IPS DF 4.7 (cell line): ENCODE data around the gene LEFTY1.
"Not testable (repeated sequence)": the region's sequence is repeated elsewhere in the genome, so short reads cannot be mapped to it uniquely, and the experiment has no call there.

Experiments used
- DNase-seq: peaks from one replicate; pipeline ENCODE4 v3.0.0-alpha.2; 2013; ENCODE audit warnings: low spot score; ENCODE audit errors: extremely low read depth

The LEFTY1 gene

GRCh38 chr1:225850370-225850769 lies 38.6 kb downstream of the LEFTY1 start:
- DNase-seq = no peak

GRCh38 chr1:225849925-225850324 lies 39.0 kb downstream of the LEFTY1 start:
- no peak for DNase-seq

GRCh38 chr1:225848030-225848955 lies 40.7 kb downstream of the LEFTY1 start:
- DNase-seq = no peak

- no peak for DNase-seq
Measured at GRCh38 chr1:225847610-225848009, 41.3 kb downstream of the LEFTY1 start.

GRCh38 chr1:225846331-225847310 lies 42.3 kb downstream of the LEFTY1 start:
- no peak for DNase-seq

- DNase-seq = peak; percentile 66
Measured at GRCh38 chr1:225845571-225846259, 43.2 kb downstream of the LEFTY1 start.

- no peak for DNase-seq
Measured at GRCh38 chr1:225845097-225845496, 43.8 kb downstream of the LEFTY1 start.

- no peak for DNase-seq
Measured at GRCh38 chr1:225844236-225845061, 44.5 kb downstream of the LEFTY1 start.

- DNase-seq = no peak
Measured at GRCh38 chr1:225843426-225843795, 45.5 kb downstream of the LEFTY1 start.

GRCh38 chr1:225842788-225843425 lies 46.0 kb downstream of the LEFTY1 start:
- no peak for DNase-seq

GRCh38 chr1:225842074-225842473 lies 46.9 kb downstream of the LEFTY1 start:
- DNase-seq = no peak

- DNase-seq = no peak
Measured at GRCh38 chr1:225840713-225841112, 48.2 kb downstream of the LEFTY1 start.

- no peak for DNase-seq
Measured at GRCh38 chr1:225840223-225840610, 48.7 kb downstream of the LEFTY1 start.

- no peak for DNase-seq
Measured at GRCh38 chr1:225838793-225839192, 50.2 kb downstream of the LEFTY1 start.

GRCh38 chr1:225836296-225836695 lies 52.6 kb downstream of the LEFTY1 start:
- DNase-seq = not testable (repeated sequence)
